H1 (cell line): Measurements from ENCODE around the gene ABCB11.

Source experiments
- GABPA ChIP-seq: IDR thresholded peaks from 2 replicates; pipeline ENCODE4 v1.6.1; 2011; ENCODE audit warnings: mild to moderate bottlenecking, low read length, moderate library complexity, borderline replicate concordance; ENCODE audit not compliant: insufficient read depth
- RNF2 ChIP-seq: fragments of 200-900, 300-1000 bp; sonication (generic); IDR thresholded peaks from 2 replicates; pipeline ENCODE4 v1.7.1; 2016; ENCODE audit warnings: borderline replicate concordance, low read depth, mild to moderate bottlenecking, antibody characterized with exemption, low read length; ENCODE audit not compliant: poor library complexity, severe bottlenecking; ENCODE audit errors: missing control alignments
- TF ChIP-seq, protein P1 (sequence below), 3 experiments: IDR thresholded peaks; 1 replicate in 2 of 3; 2 replicates in 1 of 3; pipeline versions ENCODE4 v1.5.1 to v1.6.1; 2011; ENCODE audit warnings: low read length in 3 of 3, mild to moderate bottlenecking in 3 of 3, inconsistent platforms in 2 of 3, low read depth in 1 of 3, moderate library complexity in 1 of 3; ENCODE audit not compliant: insufficient read depth in 1 of 3; ENCODE audit errors: control extremely low read depth in 1 of 3

GRCh38 chr2:169005994-169006393, 25.1 kb downstream of the ABCB11 start:
- TF ChIP-seq GABPA (no peak), RNF2 (no peak)
- TF ChIP-seq, protein P1, sequence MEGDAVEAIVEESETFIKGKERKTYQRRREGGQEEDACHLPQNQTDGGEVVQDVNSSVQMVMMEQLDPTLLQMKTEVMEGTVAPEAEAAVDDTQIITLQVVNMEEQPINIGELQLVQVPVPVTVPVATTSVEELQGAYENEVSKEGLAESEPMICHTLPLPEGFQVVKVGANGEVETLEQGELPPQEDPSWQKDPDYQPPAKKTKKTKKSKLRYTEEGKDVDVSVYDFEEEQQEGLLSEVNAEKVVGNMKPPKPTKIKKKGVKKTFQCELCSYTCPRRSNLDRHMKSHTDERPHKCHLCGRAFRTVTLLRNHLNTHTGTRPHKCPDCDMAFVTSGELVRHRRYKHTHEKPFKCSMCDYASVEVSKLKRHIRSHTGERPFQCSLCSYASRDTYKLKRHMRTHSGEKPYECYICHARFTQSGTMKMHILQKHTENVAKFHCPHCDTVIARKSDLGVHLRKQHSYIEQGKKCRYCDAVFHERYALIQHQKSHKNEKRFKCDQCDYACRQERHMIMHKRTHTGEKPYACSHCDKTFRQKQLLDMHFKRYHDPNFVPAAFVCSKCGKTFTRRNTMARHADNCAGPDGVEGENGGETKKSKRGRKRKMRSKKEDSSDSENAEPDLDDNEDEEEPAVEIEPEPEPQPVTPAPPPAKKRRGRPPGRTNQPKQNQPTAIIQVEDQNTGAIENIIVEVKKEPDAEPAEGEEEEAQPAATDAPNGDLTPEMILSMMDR (IDR thresholded peaks at IDR 0.05; ENCODE audit: control extremely low read depth in 1 of 3, insufficient read depth in 1 of 3, low read depth in 1 of 3, low read length in 3 of 3): no peak
